Panc1 (cell line): Measurements from ENCODE around the gene PINK1.

Experiments
- TCF7L2 ChIP-seq: IDR thresholded peaks from 2 replicates; pipeline ENCODE4 v1.6.1; 2011; ENCODE audit warnings: mild to moderate bottlenecking, low read depth, low read length, inconsistent platforms
- TF ChIP-seq, protein P1 (sequence below): fragments of 450-650 bp; IDR thresholded peaks from 2 replicates; pipeline ENCODE4 v1.5.1; 2017; ENCODE audit warnings: mild to moderate bottlenecking

- TF ChIP-seq, protein P1, sequence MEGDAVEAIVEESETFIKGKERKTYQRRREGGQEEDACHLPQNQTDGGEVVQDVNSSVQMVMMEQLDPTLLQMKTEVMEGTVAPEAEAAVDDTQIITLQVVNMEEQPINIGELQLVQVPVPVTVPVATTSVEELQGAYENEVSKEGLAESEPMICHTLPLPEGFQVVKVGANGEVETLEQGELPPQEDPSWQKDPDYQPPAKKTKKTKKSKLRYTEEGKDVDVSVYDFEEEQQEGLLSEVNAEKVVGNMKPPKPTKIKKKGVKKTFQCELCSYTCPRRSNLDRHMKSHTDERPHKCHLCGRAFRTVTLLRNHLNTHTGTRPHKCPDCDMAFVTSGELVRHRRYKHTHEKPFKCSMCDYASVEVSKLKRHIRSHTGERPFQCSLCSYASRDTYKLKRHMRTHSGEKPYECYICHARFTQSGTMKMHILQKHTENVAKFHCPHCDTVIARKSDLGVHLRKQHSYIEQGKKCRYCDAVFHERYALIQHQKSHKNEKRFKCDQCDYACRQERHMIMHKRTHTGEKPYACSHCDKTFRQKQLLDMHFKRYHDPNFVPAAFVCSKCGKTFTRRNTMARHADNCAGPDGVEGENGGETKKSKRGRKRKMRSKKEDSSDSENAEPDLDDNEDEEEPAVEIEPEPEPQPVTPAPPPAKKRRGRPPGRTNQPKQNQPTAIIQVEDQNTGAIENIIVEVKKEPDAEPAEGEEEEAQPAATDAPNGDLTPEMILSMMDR = no peak
- no peak for TF ChIP-seq TCF7L2
Measured at GRCh38 chr1:20663969-20664715, 30.9 kb downstream of the PINK1 start.
